ENCODE measurements around the gene ANO2.
A peak's percentile ranks its signal among the peaks of the same experiment; 100 is the strongest.

The ANO2 gene

DNA sequence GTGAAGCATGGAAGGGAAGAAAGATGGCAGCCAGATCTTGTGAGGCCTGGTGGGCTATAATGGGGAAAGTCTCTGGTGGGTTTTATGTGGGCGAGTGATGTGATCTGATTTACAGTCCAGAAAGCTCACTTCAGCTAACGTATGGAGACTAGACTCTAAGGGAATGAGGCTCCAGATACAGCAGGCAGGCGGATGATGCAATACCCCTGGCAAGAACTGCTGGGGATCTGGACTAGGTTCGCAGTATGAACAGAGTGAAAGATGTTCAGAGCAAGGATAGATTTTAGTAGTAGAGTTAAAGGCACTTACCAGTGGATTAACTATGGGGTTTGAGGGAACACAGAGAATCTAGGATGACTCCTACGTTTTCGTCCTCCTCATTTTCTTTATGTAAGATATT, 253.1 kb downstream of the ANO2 start:
- DNase-seq (ENCODE audit: low read depth) = no peak
- no peak overlapping the region for H3K4me3 ChIP-seq (ENCODE audit: low read depth, low read length)
- TF ChIP-seq, protein P1, sequence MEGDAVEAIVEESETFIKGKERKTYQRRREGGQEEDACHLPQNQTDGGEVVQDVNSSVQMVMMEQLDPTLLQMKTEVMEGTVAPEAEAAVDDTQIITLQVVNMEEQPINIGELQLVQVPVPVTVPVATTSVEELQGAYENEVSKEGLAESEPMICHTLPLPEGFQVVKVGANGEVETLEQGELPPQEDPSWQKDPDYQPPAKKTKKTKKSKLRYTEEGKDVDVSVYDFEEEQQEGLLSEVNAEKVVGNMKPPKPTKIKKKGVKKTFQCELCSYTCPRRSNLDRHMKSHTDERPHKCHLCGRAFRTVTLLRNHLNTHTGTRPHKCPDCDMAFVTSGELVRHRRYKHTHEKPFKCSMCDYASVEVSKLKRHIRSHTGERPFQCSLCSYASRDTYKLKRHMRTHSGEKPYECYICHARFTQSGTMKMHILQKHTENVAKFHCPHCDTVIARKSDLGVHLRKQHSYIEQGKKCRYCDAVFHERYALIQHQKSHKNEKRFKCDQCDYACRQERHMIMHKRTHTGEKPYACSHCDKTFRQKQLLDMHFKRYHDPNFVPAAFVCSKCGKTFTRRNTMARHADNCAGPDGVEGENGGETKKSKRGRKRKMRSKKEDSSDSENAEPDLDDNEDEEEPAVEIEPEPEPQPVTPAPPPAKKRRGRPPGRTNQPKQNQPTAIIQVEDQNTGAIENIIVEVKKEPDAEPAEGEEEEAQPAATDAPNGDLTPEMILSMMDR (IDR thresholded peaks at IDR 0.05; ENCODE audit: low read depth, low read length, missing control alignments) = no peak

DNA sequence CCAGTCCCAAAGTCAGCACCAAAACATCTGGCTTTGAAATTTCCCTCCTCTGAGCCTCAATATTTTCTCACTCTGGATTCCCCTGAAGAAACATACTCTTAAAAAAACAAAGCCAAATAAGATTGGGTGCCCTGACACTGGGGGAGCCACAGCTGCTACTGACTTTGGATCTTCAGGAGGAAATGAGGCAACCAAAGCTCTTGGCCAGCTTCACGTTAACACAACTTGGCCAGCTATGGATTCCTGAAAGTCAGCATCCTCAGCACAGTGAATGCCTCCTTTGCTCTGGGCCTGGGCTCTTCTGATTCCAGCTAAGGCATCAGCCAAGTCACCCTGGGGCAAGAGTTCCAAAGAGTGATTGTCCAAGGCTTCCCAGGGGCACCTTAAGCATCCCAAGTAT, 254.8 kb downstream of the ANO2 start:
- TF ChIP-seq, protein P1 (IDR thresholded peaks at IDR 0.05; ENCODE audit: low read depth, low read length, missing control alignments) = no peak
- no peak overlapping the region for H3K4me3 ChIP-seq (ENCODE audit: low read depth, low read length)
- no peak for DNase-seq (ENCODE audit: low read depth)

DNA sequence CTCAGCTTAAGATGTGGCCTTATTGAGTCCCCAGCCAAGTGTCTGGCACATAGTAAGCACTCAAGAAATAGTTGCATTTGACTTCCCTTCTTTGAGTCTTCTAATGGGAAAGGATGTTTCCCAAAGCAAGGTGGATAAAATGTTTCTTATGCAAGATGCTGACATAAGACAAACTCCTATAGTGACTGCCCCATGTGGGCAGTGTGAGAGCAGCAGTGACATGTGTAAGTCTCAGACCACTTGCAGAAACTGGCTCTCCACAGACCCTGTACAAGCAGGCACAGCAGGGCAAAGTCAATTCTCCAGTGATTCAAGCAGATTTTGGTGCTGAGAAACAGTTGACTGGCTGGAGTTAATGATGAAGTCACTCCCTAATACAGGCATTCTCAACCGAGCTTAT, 255.3 kb downstream of the ANO2 start:
- no peak for DNase-seq (ENCODE audit: low read depth)
- no peak overlapping the region for H3K4me3 ChIP-seq (ENCODE audit: low read depth, low read length)
- TF ChIP-seq, protein P1 (IDR thresholded peaks at IDR 0.05; ENCODE audit: low read depth, low read length, missing control alignments) = peak; percentile 14

DNA sequence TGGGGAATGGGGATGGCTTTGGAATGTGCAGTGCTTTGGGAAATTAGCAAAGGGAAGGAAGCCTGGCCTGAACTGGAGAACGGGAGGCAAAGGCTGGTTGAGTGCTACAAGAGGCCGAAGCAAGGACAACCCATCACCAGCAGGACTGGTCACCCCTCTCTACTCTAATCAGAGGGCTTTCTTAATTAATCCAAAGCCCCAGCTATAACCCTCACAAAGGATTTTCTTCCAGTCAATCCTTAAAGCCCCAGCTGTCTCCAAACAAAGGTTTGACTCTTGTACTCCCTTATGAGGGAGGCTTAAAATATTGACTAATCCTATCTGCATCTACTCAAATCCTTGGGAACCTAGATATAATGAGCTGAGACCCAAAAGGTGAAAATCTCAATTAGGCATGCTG, 256.8 kb downstream of the ANO2 start:
- TF ChIP-seq, protein P1 (IDR thresholded peaks at IDR 0.05; ENCODE audit: low read depth, low read length, missing control alignments) = no peak
- no peak overlapping the region for H3K4me3 ChIP-seq (ENCODE audit: low read depth, low read length)
- no peak for DNase-seq (ENCODE audit: low read depth)

DNA sequence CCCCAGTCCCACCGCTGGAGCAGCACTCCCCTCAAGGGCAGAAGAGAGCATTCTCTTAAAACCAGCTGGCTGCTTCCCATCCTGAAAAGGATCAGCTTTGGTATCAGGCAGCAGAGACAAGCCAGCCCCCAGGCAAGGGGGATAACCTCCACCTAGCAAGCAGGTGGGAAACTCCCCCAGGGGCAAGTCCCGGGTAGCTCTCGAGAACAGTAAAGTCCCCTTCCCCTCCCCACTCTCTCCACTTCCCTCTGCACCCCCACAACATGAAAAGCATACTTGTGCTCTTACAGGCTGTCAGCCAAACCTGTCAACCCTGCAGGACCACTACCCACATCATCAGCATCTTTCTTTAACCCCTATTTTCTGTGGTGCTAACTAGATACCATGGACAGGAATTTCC, 259.1 kb downstream of the ANO2 start:
- TF ChIP-seq, protein P1 (IDR thresholded peaks at IDR 0.05; ENCODE audit: low read depth, low read length, missing control alignments) = no peak
- H3K4me3 ChIP-seq (ENCODE audit: low read depth, low read length) = no peak overlapping the region
- DNase-seq (ENCODE audit: low read depth) = no peak

DNA sequence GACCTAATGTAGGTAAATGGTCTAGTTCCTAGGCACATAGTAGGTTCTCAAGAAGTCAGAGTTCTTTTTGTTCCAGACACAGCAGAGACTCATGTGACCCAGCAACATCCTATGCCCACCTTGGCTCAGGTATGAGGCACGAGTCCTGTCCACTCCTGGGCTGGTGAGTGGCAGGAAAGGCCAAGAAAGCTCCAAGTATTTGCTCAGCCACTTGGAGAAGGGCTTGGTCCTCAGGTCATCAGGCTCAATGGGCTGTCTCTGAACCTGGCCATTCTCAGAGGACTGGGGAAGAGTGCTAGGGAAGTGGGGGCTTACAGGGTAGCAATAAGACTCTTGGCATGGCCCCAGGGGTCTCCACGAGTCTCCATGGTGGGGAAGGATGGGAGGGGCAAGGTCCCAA, 260.1 kb downstream of the ANO2 start:
- H3K4me3 ChIP-seq (ENCODE audit: low read depth, low read length) = no peak overlapping the region
- TF ChIP-seq, protein P1 (IDR thresholded peaks at IDR 0.05; ENCODE audit: low read depth, low read length, missing control alignments) = no peak
- no peak for DNase-seq (ENCODE audit: low read depth)

DNA sequence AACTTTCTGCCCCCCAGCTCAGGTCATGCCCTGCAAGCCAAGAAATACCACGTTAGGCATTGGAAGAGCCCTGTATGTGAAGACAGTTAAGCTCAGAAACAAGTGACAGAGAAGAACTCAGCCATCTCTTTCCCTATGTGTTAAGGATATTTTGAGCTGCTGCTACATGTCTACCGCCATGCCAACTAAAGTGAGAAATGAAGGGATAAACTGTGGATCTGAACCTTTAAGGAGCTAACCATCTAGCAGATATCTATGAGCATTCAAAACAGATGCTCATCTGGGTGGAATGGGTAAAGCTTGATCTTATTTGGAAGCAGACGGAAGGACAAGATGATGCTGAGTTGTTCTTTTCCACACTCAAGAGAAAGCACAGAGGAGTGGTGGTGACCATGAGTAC, 262.5 kb downstream of the ANO2 start:
- no peak for DNase-seq (ENCODE audit: low read depth)
- TF ChIP-seq, protein P1 (IDR thresholded peaks at IDR 0.05; ENCODE audit: low read depth, low read length, missing control alignments) = no peak
- H3K4me3 ChIP-seq (ENCODE audit: low read depth, low read length) = no peak overlapping the region

All from GM12864 (cell line).